ENCODE results near the gene ZBED4. TPM values are rescaled to one million over a fixed set of nuclear protein-coding genes. Genes with fewer than 3 reads are reported as not detected.

ZBED4 gene
- total RNA-seq, 4 donors from 2014 or later, result 19.9 to 30.7 (median 24.9) TPM

DNA sequence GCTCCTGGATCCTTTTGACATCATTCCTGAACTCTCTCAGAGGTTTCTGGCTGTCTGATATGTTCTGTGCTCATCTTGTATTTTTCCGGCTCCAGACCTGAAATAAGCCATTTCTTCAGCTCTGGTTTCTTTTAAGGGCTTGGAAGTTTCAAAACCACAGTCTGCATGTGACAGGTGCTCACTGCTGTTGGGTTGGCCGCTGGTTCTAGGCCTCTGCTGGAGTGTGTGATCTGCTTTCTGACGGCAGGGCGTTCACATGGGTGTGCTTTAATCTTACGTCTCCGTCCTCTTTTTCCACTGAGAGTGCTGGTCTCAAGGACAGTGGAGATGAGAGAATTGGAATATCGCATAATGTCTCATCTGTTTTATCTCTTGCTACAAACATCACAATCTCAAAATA, 10.3 kb downstream of the ZBED4 start:
- no peak for TF ChIP-seq EP300 (IDR thresholded peaks at IDR 0.05; ENCODE audit: low read depth)
- TF ChIP-seq, protein P1, sequence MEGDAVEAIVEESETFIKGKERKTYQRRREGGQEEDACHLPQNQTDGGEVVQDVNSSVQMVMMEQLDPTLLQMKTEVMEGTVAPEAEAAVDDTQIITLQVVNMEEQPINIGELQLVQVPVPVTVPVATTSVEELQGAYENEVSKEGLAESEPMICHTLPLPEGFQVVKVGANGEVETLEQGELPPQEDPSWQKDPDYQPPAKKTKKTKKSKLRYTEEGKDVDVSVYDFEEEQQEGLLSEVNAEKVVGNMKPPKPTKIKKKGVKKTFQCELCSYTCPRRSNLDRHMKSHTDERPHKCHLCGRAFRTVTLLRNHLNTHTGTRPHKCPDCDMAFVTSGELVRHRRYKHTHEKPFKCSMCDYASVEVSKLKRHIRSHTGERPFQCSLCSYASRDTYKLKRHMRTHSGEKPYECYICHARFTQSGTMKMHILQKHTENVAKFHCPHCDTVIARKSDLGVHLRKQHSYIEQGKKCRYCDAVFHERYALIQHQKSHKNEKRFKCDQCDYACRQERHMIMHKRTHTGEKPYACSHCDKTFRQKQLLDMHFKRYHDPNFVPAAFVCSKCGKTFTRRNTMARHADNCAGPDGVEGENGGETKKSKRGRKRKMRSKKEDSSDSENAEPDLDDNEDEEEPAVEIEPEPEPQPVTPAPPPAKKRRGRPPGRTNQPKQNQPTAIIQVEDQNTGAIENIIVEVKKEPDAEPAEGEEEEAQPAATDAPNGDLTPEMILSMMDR (IDR thresholded peaks at IDR 0.05), result no peak
- no peak for TF ChIP-seq POLR2AphosphoS5 (IDR thresholded peaks at IDR 0.05)
- TF ChIP-seq POLR2A (IDR thresholded peaks at IDR 0.05), result no peak
- no peaks in the 10 kb centered on the region for H3K27me3 ChIP-seq
- intact Hi-C loops (cut with DNase I; ENCODE audit: low total_unique reads) (no loop called here), in situ Hi-C loops (cut with MboI; ENCODE audit: low pct_ligation_motif_present in 1 of 4, low pct_unique_long_range_greater_than_20kb in 1 of 4, low sequenced_read_pairs in 3 of 4) (loop anchor here in 1 of 4 donors (25.0 kb wide), 1 partner anchor 98 kb away; the partner anchor contains the start of gene PIM3)
- WGBS, 2 donors (ENCODE audit: low coverage in 1 of 2), result 70 to 91% methylated on average over 1 to 6 of the region's 7 CpGs
- no peak overlapping the region for H3K4me3 ChIP-seq
- H3K9me3 ChIP-seq, result peaks cover 7 to 21% of the 10 kb centered on the region in 2 donors
- peaks cover 0 to 6% (median 0%) of the 10 kb centered on the region in 4 donors for H3K36me3 ChIP-seq
- H3K27ac ChIP-seq, result no peak overlapping the region
- DNase-seq, result peak; percentile 4
- no peaks in the 10 kb centered on the region for H3K4me1 ChIP-seq

DNA sequence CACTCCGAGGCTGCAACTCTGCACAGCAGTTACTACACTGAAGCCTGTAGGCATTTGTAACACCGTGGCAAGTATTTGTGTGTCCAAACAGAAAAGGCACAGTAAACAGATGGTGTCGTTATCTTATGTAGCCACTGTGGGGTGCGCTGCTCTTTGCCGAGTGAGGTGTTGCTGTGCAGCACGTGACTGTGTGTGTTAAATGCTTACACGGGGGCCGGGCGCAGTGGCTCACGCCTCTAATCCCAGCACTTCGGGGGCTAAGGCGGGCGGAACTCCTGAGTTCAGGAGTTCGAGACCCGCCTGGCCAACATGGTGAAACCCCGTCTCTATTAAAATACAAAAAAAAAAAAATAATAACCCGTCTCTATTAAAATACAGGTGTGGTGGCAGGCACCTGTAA, 11.5 kb downstream of the ZBED4 start:
- Histone ChIP-seq H3K36me3 (peaks cover 0 to 6% (median 0%) of the 10 kb centered on the region in 4 donors), H3K27me3 (no peaks in the 10 kb centered on the region), H3K9me3 (peaks cover 7 to 21% of the 10 kb centered on the region in 2 donors), H3K4me3 (no peak overlapping the region), H3K4me1 (no peaks in the 10 kb centered on the region), H3K27ac (no peak overlapping the region)
- peak; percentile 5 for DNase-seq
- WGBS, 2 donors (ENCODE audit: low coverage in 1 of 2), result 95 to 100% methylated on average over 1 to 17 of the region's 17 CpGs
- intact Hi-C loops (cut with DNase I; ENCODE audit: low total_unique reads) (no loop called here), in situ Hi-C loops (cut with MboI; ENCODE audit: low pct_ligation_motif_present in 1 of 4, low pct_unique_long_range_greater_than_20kb in 1 of 4, low sequenced_read_pairs in 3 of 4) (loop anchor here in 1 of 4 donors (25.0 kb wide), 1 partner anchor 97 kb away; the partner anchor contains the start of gene PIM3)
- TF ChIP-seq POLR2A (IDR thresholded peaks at IDR 0.05), result no peak
- no peak for TF ChIP-seq EP300 (IDR thresholded peaks at IDR 0.05; ENCODE audit: low read depth)
- TF ChIP-seq, protein P1 (IDR thresholded peaks at IDR 0.05), result no peak
- TF ChIP-seq POLR2AphosphoS5 (IDR thresholded peaks at IDR 0.05), result no peak

DNA sequence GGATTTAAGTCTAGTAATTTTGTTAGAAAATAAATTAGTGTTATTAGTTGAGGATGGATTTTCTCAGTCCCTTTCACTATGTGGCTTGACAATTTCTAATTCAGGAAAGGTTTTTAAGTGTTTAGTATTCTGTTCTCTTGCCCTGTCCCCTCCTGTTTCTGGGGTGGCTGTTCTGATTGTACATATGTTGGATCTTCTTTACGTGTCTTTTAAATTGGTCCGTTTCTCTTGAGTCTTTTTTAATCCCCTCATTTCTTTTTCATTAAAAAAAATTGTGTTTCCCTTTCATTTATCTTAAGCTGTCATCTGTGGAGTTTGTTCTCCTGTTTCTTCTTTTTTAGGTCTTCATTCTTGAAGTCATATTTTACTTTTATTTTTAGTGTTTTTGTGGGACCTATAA, 12.5 kb downstream of the ZBED4 start:
- WGBS, 2 donors (ENCODE audit: low coverage in 1 of 2), result 41 to 72% methylated on average over 2 of the region's 2 CpGs
- H3K4me3 ChIP-seq, result no peak overlapping the region
- peaks cover 0 to 6% (median 0%) of the 10 kb centered on the region in 4 donors for H3K36me3 ChIP-seq
- H3K4me1 ChIP-seq, result no peaks in the 10 kb centered on the region
- H3K9me3 ChIP-seq, result peaks cover 7 to 21% of the 10 kb centered on the region in 2 donors
- no peaks in the 10 kb centered on the region for H3K27me3 ChIP-seq
- intact Hi-C loops (cut with DNase I; ENCODE audit: low total_unique reads) (no loop called here), in situ Hi-C loops (cut with MboI; ENCODE audit: low pct_ligation_motif_present in 1 of 4, low pct_unique_long_range_greater_than_20kb in 1 of 4, low sequenced_read_pairs in 3 of 4) (loop anchor here in 1 of 4 donors (25.0 kb wide), 1 partner anchor 96 kb away; the partner anchor contains the start of gene PIM3)
- no peak overlapping the region for H3K27ac ChIP-seq
- no peak for DNase-seq
- TF ChIP-seq EP300 (IDR thresholded peaks at IDR 0.05; ENCODE audit: low read depth) (no peak), POLR2AphosphoS5 (IDR thresholded peaks at IDR 0.05) (no peak), POLR2A (IDR thresholded peaks at IDR 0.05) (no peak)
- TF ChIP-seq, protein P1 (IDR thresholded peaks at IDR 0.05), result no peak

DNA sequence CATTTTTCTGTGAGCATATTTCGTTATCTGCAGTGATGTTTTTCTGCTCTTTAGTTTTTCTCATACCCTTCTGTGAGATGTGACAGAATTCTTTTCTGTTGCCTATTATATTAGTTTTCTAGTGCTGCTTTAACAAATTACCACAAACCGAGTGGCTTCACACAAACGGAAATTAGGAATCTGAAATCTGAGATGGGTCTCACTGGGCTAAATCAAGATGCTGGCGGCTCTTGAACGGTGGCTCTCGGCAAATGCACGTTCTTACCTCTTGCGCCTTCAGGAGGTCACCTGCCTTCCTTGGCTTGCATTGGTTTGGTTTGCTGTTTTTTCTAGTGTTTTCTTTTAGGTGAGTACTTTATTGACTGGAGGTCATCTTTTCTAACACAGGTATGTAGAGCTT, 13.0 kb downstream of the ZBED4 start:
- intact Hi-C loops (cut with DNase I; ENCODE audit: low total_unique reads) (no loop called here), in situ Hi-C loops (cut with MboI; ENCODE audit: low pct_ligation_motif_present in 1 of 4, low pct_unique_long_range_greater_than_20kb in 1 of 4, low sequenced_read_pairs in 3 of 4) (loop anchor here in 1 of 4 donors (25.0 kb wide), 1 partner anchor 96 kb away; the partner anchor contains the start of gene PIM3)
- H3K27me3 ChIP-seq, result no peaks in the 10 kb centered on the region
- no peaks in the 10 kb centered on the region for H3K4me1 ChIP-seq
- H3K9me3 ChIP-seq, result peaks cover 7 to 21% of the 10 kb centered on the region in 2 donors
- DNase-seq, result no peak
- H3K36me3 ChIP-seq, result peaks cover 0 to 6% (median 0%) of the 10 kb centered on the region in 4 donors
- no peak overlapping the region for H3K4me3 ChIP-seq
- H3K27ac ChIP-seq, result no peak overlapping the region
- TF ChIP-seq, protein P1 (IDR thresholded peaks at IDR 0.05), result no peak
- no peak for TF ChIP-seq POLR2A (IDR thresholded peaks at IDR 0.05)
- no peak for TF ChIP-seq EP300 (IDR thresholded peaks at IDR 0.05; ENCODE audit: low read depth)
- TF ChIP-seq POLR2AphosphoS5 (IDR thresholded peaks at IDR 0.05), result no peak
- 89 to 93% methylated on average over 7 to 8 of the region's 8 CpGs for WGBS, 2 donors (ENCODE audit: low coverage in 1 of 2)

All from transverse colon (tissue), 4 donors.